ENCODE results near the gene LPGAT1. TPM values are rescaled to one million over a fixed set of nuclear protein-coding genes. Genes with fewer than 3 reads are reported as not detected.
"Not testable (repeated sequence)": the region's sequence is repeated elsewhere in the genome, so short reads cannot be mapped to it uniquely, and the experiment has no call there.

Gene LPGAT1
- total and polyA plus RNA-seq, 2 experiments from 2014 or later = 36.4 to 92.1 TPM

DNA sequence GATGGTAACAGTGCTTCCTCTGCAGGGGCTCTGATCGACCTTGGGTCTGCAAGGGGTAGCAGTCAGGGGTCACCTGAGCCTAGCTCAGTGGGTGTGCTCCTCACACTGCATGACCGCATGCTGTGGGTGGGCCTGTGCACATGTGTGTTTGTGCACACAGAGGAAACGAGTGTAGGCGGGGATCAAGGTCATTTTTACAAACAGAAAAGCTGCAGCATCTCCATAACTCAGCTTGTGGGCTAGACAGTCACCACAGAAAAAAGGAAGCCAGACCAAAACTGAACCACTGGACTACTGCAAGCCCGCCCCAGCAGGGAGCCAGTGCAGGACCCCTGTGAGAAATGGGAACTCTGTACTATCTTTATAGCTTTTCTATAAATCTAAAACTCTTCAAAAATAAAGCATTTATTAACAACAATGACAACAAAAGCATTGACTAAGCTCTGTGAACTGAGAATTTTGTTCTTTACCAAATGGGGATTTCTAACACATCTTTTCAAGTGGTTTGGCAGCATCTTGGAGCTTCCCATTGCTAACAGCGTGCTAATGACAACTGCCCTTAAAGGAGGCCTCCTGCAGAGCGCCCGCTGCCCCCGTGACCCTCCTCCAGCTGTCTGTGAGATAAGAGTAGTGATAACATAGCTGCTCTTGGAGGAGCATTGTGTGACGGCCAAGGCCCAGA lies 135.3 kb downstream of the LPGAT1 start:
- no peak for TF ChIP-seq EZH2 (IDR thresholded peaks at IDR 0.05; ENCODE audit: borderline replicate concordance)
- 47% methylated on average over 10 of the region's 10 CpGs for WGBS (ENCODE audit: low lambda C conversion rate, missing lambda C conversion rate)
- Histone ChIP-seq H3K36me3 (replicated peaks; ENCODE audit: insufficient read depth, low read depth) (no peaks in the 10 kb centered on the region), H3K4me1 (ENCODE audit: insufficient read depth) (peaks cover 11% of the 10 kb centered on the region), H3K27ac (no peak overlapping the region), H3K4me2 (no peak overlapping the region), H4K20me1 (ENCODE audit: insufficient read depth, poor library complexity, severe bottlenecking) (no peaks in the 10 kb centered on the region), H3K27me3 (no peaks in the 10 kb centered on the region), H3K9me3 (ENCODE audit: low read depth) (no peaks in the 10 kb centered on the region), H3K79me2 (no peaks in the 10 kb centered on the region), H3K9me2 (replicated peaks; ENCODE audit: insufficient read depth) (no peaks in the 10 kb centered on the region), H2AFZ (no peak overlapping the region), H3K4me3 (no peak overlapping the region)
- peak; percentile 23 for DNase-seq (ENCODE audit: low spot score)

- H3K4me3 ChIP-seq; H3K79me2 ChIP-seq; H2AFZ ChIP-seq; H3K27me3 ChIP-seq; H3K4me2 ChIP-seq; H4K20me1 ChIP-seq (ENCODE audit: insufficient read depth, poor library complexity, severe bottlenecking); H3K9me2 ChIP-seq (replicated peaks; ENCODE audit: insufficient read depth); H3K4me1 ChIP-seq (ENCODE audit: insufficient read depth); H3K9me3 ChIP-seq (ENCODE audit: low read depth); H3K27ac ChIP-seq; H3K36me3 ChIP-seq (replicated peaks; ENCODE audit: insufficient read depth, low read depth); DNase-seq (ENCODE audit: low spot score): not testable (repeated sequence)
- 88% methylated on average over 5 of the region's 5 CpGs for WGBS (ENCODE audit: low lambda C conversion rate, missing lambda C conversion rate)
Observed at GRCh38 chr1:211693911-211694310, 136.7 kb downstream of the LPGAT1 start.

Small RNAs within 50 kb of the gene (small RNA-seq; reads per million reads assigned to genes)
- gene RF00019 (not detected), gene RN7SL344P (not detected)

Other genes with a start within 250 kb of the LPGAT1 start
- 7.1 and 10.6 TPM in 2 replicates for gene NEK2, start 155.1 kb downstream of the LPGAT1 start, total RNA-seq
- 4.9 and 5.3 TPM in 2 replicates for gene NEK2, start 155.1 kb downstream of the LPGAT1 start, polyA plus RNA-seq
- gene INTS7, start 204.8 kb upstream of the LPGAT1 start, total RNA-seq = 15.5 and 18.4 TPM in 2 replicates
- 11.8 and 14.6 TPM in 2 replicates for gene INTS7, start 204.8 kb upstream of the LPGAT1 start, polyA plus RNA-seq
- 5.7 and 6.7 TPM in 2 replicates for gene DTL, start 205.0 kb upstream of the LPGAT1 start, total RNA-seq
- 1.2 and 3.1 TPM in 2 replicates for gene DTL, start 205.0 kb upstream of the LPGAT1 start, polyA plus RNA-seq